OCI-LY7 (cell line): ENCODE results near the gene COL5A1.

Source experiments
- EZH2phosphoT487 ChIP-seq: fragments of 200-600 bp; sonication (generic); IDR thresholded peaks from 2 replicates; pipeline ENCODE4 v1.6.1; 2018; ENCODE audit warnings: low read depth, borderline replicate concordance, mild to moderate bottlenecking, mixed run types, antibody characterized with exemption, low read length, moderate library complexity, mixed read lengths
- TF ChIP-seq, protein P1 (sequence below): fragments of 200-600 bp; sonication (generic); conservative IDR thresholded peaks from 2 replicates; pipeline ENCODE4 v1.5.1; 2014; ENCODE audit warnings: mild to moderate bottlenecking, antibody characterized with exemption, low read length, moderate library complexity, mixed read lengths

GRCh38 chr9:134884492-134884891 lies 242.9 kb downstream of the COL5A1 start:
- TF ChIP-seq, protein P1, sequence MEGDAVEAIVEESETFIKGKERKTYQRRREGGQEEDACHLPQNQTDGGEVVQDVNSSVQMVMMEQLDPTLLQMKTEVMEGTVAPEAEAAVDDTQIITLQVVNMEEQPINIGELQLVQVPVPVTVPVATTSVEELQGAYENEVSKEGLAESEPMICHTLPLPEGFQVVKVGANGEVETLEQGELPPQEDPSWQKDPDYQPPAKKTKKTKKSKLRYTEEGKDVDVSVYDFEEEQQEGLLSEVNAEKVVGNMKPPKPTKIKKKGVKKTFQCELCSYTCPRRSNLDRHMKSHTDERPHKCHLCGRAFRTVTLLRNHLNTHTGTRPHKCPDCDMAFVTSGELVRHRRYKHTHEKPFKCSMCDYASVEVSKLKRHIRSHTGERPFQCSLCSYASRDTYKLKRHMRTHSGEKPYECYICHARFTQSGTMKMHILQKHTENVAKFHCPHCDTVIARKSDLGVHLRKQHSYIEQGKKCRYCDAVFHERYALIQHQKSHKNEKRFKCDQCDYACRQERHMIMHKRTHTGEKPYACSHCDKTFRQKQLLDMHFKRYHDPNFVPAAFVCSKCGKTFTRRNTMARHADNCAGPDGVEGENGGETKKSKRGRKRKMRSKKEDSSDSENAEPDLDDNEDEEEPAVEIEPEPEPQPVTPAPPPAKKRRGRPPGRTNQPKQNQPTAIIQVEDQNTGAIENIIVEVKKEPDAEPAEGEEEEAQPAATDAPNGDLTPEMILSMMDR = no peak
- TF ChIP-seq EZH2phosphoT487 = no peak
